Effector CD4-positive, alpha-beta T cell (primary cell): ENCODE measurements around the gene NELFCD.
A peak's percentile ranks its signal among the peaks of the same experiment; 100 is the strongest.
"Not testable (repeated sequence)": the region's sequence is repeated elsewhere in the genome, so short reads cannot be mapped to it uniquely, and the experiment has no call there.

Experiments used
- DNase-seq: peaks from one replicate; pipeline ENCODE4 v3.0.0-alpha.2; 2020

NELFCD gene

DNA sequence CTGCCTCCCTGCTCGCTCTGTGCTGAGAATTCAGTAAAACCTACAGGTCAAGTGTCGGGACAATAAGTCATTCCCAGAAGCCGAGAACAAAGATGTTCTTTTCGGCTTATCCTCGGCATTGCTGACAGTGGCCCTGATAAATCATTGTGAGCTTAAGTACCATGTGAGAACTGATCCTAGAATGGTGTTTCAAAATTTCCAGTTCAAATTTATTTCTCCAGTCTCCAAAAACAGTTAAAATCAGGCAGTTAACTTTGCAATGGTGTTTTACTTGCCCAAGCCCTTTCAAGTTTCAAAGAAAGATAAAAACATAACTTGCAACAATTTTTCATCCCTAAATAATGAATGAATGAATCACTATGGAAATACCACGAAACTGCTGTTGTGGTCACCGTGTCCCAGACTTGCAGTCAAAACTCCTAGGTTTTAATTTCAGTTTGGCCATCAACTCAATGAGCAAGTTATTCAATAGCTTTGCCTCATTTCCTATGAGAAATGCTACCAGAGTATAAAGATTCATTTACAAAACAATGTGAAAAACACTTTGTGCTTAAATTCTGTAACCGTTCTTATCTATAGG lies 46.8 kb downstream of the NELFCD start:
- no peak for DNase-seq

DNA sequence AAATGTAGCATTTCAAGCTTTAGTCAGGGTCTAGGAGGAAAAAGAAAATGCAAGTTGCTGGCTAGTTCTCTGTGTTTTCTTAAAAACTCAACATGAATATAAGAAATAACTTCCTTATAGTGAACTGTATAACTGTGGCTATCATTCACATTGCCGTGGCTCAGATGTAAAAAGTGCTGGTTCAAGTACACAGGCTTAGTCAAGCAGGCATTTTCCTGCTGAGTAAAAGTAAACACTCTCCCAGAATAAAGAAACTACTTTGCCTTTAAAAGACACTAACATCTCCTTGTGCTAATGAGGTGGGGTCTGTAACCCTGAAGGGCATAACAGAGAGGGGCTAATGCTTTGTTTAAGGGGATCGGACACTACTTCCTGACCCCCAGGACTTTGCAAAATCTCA lies 47.8 kb downstream of the NELFCD start:
- no peak for DNase-seq

GRCh38 chr20:59030911-59031563 lies 50.0 kb downstream of the NELFCD start:
- no peak for DNase-seq

GRCh38 chr20:59031564-59032022 lies 50.5 kb downstream of the NELFCD start:
- DNase-seq, result no peak

DNA sequence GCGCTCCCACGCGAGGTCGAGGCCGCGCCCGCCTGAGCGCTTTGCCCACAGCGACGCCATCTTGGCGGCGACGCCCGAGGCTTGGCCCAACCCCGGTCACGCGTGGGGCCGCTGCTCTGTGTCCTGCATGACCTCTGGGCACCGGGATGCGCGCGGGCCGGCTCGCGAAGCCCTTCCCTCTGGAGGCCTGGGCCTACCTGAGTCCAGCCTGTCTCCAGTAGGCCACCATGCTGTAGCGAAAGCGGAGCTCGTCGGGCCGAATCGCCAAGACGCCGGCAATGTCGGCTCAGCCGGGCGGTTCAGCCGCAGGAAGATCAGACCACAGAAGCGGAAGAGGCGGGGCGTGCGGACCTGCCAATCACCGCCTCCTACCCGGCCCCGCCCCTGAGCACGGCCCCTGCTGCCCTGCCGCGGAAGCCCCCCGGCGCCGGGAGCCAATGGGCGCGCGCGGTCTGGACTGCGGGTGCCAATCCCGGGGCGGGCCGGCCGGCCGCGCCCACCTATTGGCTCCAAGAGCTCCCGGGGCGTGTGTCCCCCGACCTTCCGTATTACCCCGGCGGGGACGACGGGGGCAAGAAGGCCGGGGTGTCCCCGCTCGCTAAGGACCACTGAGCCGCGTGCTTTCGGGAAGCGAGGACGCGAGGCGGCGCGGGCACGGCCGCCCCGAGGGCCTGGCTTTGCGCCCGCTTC lies 51.1 kb downstream of the NELFCD start, which contains the start of gene ATP5F1E:
Gene ATP5F1E (minus strand): TSS at position 313 of the 690 bp plus-strand sequence. CDS start 84 bp downstream, at position 229.
- peak; percentile 95 for DNase-seq

- no peak for DNase-seq
Observed at GRCh38 chr20:59032713-59033059, 51.6 kb downstream of the NELFCD start.

DNA sequence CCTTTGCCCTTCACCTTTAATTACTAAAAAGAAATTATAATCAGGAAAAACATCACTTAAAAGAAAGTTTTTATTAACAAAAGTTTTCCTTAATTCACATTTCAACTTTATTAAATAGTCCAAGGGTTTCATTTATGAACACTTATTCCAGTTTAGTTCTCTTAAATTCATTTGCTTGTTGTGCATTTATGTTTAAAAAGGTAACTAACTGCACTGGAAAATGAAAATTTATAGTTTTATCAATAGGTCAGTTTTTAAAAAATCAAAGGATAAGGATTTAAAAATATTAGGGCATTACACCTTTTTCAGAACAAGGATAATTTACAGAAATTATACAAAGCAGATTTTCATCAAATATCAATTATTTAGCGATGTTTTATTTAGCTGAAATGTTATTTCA lies 52.0 kb downstream of the NELFCD start:
- no peak for DNase-seq

GRCh38 chr20:59033616-59034165 lies 52.6 kb downstream of the NELFCD start:
- DNase-seq, result no peak

GRCh38 chr20:59035381-59035780 lies 54.3 kb downstream of the NELFCD start:
- no peak for DNase-seq

GRCh38 chr20:59037386-59037785 lies 56.3 kb downstream of the NELFCD start:
- no peak for DNase-seq

- DNase-seq, result no peak
Observed at GRCh38 chr20:59039233-59039632, 58.2 kb downstream of the NELFCD start.

DNA sequence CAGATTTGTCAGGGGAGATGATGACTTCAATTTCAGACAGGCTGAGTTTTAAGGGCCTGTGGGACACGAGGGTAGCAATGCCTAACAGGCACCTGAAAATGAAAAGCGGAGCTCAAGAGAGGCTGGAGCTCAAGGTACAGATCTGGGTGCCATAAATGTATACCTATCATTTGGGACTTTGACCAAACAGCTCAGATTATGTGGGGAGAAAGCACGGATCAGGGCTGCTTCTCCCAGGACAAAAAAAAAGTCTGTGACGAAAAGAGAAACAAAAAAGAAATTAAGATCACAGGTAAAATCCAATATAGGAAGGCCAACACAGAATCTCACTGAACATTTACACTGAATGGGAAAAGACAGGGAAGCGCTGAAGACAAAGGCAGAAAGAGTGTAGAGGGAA lies 59.6 kb downstream of the NELFCD start:
- DNase-seq, result no peak

DNA sequence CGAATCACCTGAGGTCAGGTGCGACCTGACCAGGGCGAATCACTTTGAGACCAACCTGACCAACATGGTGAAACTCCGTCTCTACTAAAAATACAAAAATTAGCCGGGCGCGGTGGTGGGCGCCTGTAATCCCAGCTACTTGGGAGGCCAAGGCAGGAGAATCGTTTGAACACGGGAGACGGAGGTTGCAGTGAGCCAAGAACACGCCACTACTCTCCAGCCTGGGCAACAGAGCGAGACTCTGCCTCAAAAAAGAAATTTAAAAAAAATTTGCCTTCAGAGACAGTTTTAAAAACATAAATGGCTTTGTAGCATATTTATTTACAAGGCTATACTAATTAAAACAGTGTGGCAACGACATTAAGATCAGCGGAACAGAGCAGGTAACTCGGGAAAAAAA lies 60.4 kb downstream of the NELFCD start:
- not testable (repeated sequence) for DNase-seq

GRCh38 chr20:59042151-59042795 lies 61.2 kb downstream of the NELFCD start, which contains the start of gene PRELID3B:
Gene PRELID3B (minus strand): TSS chr20:59042786. CDS start chr20:59042730, 56 bp downstream.
- DNase-seq, result peak; percentile 16

DNA sequence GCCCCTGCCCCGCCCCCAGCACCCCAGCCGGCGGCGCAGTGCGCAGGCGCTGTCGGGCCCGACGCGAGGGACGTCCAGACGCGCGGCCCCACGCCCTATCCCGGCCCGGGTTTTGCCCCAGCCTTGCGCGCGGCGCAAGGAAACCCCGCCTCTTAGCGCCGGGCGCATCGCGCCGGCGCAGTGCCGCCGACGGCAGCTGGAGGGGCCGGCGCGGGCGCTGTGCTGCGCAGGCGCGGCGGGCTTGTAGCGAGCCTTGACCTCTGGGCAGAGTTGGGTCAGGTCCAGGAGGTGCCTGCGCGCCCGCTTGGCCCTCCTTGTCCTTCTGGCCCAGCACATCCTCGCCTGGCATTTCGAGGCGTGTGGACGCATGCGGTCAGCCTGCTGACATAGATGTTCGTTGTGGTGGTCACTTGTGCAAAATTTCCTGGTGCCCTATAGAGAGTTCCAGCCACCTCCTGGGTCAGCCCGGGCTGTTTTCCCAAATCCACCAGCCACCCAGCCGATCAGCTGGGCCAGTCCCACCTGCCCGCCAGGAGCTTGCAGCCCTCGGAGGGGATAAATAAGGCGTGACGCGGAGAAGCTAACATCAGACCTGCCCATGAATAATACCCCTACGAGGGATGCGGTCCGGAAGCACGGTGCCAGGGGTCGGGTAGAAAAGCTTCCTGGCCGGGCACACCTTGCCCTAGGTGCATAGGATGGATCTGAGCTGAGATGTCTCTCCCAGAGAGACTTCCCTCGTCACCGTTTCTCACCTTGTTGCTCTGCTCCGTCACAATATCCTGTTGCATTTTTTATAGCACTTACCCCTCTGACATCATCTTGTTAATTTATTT lies 62.0 kb downstream of the NELFCD start:
- DNase-seq, result peak; percentile 91

- no peak for DNase-seq
Observed at GRCh38 chr20:59043698-59044097, 62.6 kb downstream of the NELFCD start.

DNA sequence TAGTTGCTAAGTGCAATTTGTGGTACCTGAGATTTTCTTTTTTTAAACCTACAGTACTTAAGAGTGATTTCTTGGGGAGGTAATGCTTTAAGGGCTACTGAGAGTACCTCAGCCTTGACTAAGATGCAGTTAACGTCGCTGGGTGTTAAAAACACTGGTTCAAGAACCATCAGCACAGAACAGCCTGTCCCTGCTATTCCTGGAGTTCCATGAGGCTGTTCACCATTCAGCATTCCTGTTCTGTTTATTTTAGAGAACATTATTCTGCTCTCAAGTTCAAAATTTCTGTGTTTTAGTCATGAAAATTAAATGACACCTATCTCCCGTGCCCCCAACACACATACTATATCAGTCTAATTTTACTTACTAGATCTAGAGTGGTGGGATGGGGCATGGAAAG lies 63.2 kb downstream of the NELFCD start:
- no peak for DNase-seq
